A549 (cell line): ENCODE data around the gene COX6B1.

Experiments
- CEBPB ChIP-seq, 2 experiments: fragments of >200 bp in 1 of 2; sonication (Bioruptor Twin) in 1 of 2; formaldehyde crosslinking in 1 of 2; IDR thresholded peaks; 2 replicates each; pipeline ENCODE4 v1.6.1; 2012 to 2016
- CTCF ChIP-seq: fragments of >200 bp; sonication (Bioruptor Twin); formaldehyde crosslinking; IDR thresholded peaks from 3 replicates; pipeline ENCODE4 v1.5.1; 2016
- E2F6 ChIP-seq: IDR thresholded peaks from 2 replicates; pipeline ENCODE4 v1.6.1; 2012; ENCODE audit warnings: low read depth, borderline replicate concordance
- EHMT2 ChIP-seq: fragments of 200-600 bp; sonication (generic); IDR thresholded peaks from 2 replicates; pipeline ENCODE4 v1.6.1; 2016; ENCODE audit warnings: antibody characterized with exemption, low read depth, mild to moderate bottlenecking, moderate library complexity
- EP300 ChIP-seq, 2 experiments: fragments of >200 bp; sonication (Bioruptor Twin); formaldehyde crosslinking; IDR thresholded peaks; 2 replicates in 1 of 2; 3 replicates in 1 of 2; pipeline ENCODE4 v1.6.1; 2016 to 2017
- MAZ ChIP-seq: fragments of 150-350 bp; IDR thresholded peaks from 2 replicates; pipeline ENCODE4 v1.6.1; 2014; ENCODE audit warnings: antibody characterized with exemption, low read depth, low read length, borderline replicate concordance
- NFE2L2 ChIP-seq: fragments of 150-350 bp; conservative IDR thresholded peaks from 2 replicates; pipeline ENCODE4 v1.6.1; 2014; ENCODE audit warnings: low read length
- PHF8 ChIP-seq: fragments of 200-600 bp; sonication (generic); IDR thresholded peaks from 2 replicates; pipeline ENCODE4 v1.6.1; 2016; ENCODE audit warnings: low read depth, mild to moderate bottlenecking, antibody characterized with exemption, moderate library complexity, borderline replicate concordance
- POLR2A ChIP-seq: IDR thresholded peaks from 2 replicates; pipeline ENCODE4 v1.6.1; 2012; ENCODE audit warnings: mild to moderate bottlenecking, low read length
- RCOR1 ChIP-seq: fragments of 150-350 bp; IDR thresholded peaks from 2 replicates; pipeline ENCODE4 v1.6.1; 2014; ENCODE audit warnings: antibody characterized with exemption, low read length, low read depth
- RNF2 ChIP-seq: fragments of 200-600 bp; sonication (generic); IDR thresholded peaks from 2 replicates; pipeline ENCODE4 v1.6.1; 2016; ENCODE audit warnings: low read depth, mild to moderate bottlenecking, antibody characterized with exemption, moderate library complexity, borderline replicate concordance
- SREBF2 ChIP-seq: fragments of 450-650 bp; IDR thresholded peaks from 2 replicates; pipeline ENCODE4 v1.6.1; 2014; ENCODE audit warnings: mild to moderate bottlenecking, moderate library complexity
- TFCP2L1 ChIP-seq: fragments of 250-450 bp; sonication (Bioruptor Pico); IDR thresholded peaks from 2 replicates; pipeline ENCODE4 v1.5.0; 2021; ENCODE audit warnings: mild to moderate bottlenecking
- TP53 ChIP-seq: fragments of 250-450 bp; sonication (Bioruptor Pico); IDR thresholded peaks from 2 replicates; pipeline ENCODE4 v1.5.0; 2021; ENCODE audit warnings: mild to moderate bottlenecking, moderate library complexity

GRCh38 chr19:35670686-35671085 is 22.6 kb downstream of the COX6B1 start:
- TF ChIP-seq CTCF = no peak
- no peak for TF ChIP-seq RNF2
- no peak for TF ChIP-seq E2F6
- TF ChIP-seq TP53 (CRISPR knock-in tag) = no peak
- no peak for TF ChIP-seq POLR2A
- no peak for TF ChIP-seq RCOR1
- no peak for TF ChIP-seq CEBPB (IDR thresholded peaks at IDR 0.05)
- TF ChIP-seq SREBF2 = no peak
- no peak for TF ChIP-seq TFCP2L1 (CRISPR knock-in tag)
- no peak for TF ChIP-seq PHF8
- TF ChIP-seq NFE2L2 = no peak
- no peak for TF ChIP-seq EP300 (IDR thresholded peaks at IDR 0.05)
- no peak for TF ChIP-seq MAZ
- TF ChIP-seq EHMT2 = no peak
